ENCODE measurements around the gene JADE1.

JADE1 gene

GRCh38 chr4:128846063-128846462 is 36.6 kb downstream of the JADE1 start:
- DNase-seq, result no peak

- DNase-seq, result no peak
Measured at GRCh38 chr4:128847082-128847724, 37.7 kb downstream of the JADE1 start.

GRCh38 chr4:128848461-128848860 is 39.0 kb downstream of the JADE1 start:
- DNase-seq, result no peak

- DNase-seq, result no peak
Measured at GRCh38 chr4:128850252-128850651, 40.8 kb downstream of the JADE1 start.

GRCh38 chr4:128853741-128854140 is 44.2 kb downstream of the JADE1 start:
- DNase-seq, result no peak

GRCh38 chr4:128854433-128854832 is 44.9 kb downstream of the JADE1 start:
- DNase-seq, result no peak

GRCh38 chr4:128855621-128856020 is 46.1 kb downstream of the JADE1 start:
- no peak for DNase-seq

- DNase-seq, result no peak
Measured at GRCh38 chr4:128856246-128856645, 46.7 kb downstream of the JADE1 start.

- DNase-seq, result no peak
Measured at GRCh38 chr4:128858879-128859671, 49.6 kb downstream of the JADE1 start.

GRCh38 chr4:128859887-128860677 is 50.6 kb downstream of the JADE1 start:
- no peak for DNase-seq

- no peak for DNase-seq
Measured at GRCh38 chr4:128861856-128862518, 52.5 kb downstream of the JADE1 start.

- DNase-seq, result no peak
Measured at GRCh38 chr4:128862608-128863311, 53.3 kb downstream of the JADE1 start.

GRCh38 chr4:128863312-128864075 is 54.0 kb downstream of the JADE1 start:
- peak; percentile 28 for DNase-seq

GRCh38 chr4:128865132-128865531 is 55.6 kb downstream of the JADE1 start:
- DNase-seq, result no peak

GRCh38 chr4:128866269-128866668 is 56.8 kb downstream of the JADE1 start:
- DNase-seq, result no peak

GRCh38 chr4:128866691-128867090 is 57.2 kb downstream of the JADE1 start:
- no peak for DNase-seq

GRCh38 chr4:128868758-128869157 is 59.3 kb downstream of the JADE1 start:
- no peak for DNase-seq

GRCh38 chr4:128869776-128870509 is 60.4 kb downstream of the JADE1 start:
- DNase-seq, result no peak

GRCh38 chr4:128871948-128872347 is 62.4 kb downstream of the JADE1 start:
- DNase-seq, result no peak

GRCh38 chr4:128876200-128876599 is 66.7 kb downstream of the JADE1 start:
- DNase-seq, result no peak

GRCh38 chr4:128877934-128878333 is 68.4 kb downstream of the JADE1 start:
- no peak for DNase-seq
